GM21737 (cell line): ENCODE results near the gene ELAVL3.
"Not testable (repeated sequence)": the region's sequence is repeated elsewhere in the genome, so short reads cannot be mapped to it uniquely, and the experiment has no call there.

Source experiments
- ATAC-seq: cut with Tn5 transposase; IDR thresholded peaks from one replicate; pipeline ENCODE4 v1.9.1; 2021; ENCODE audit warnings: mild to moderate bottlenecking, moderate library complexity; ENCODE audit not compliant: unreplicated experiment

Gene ELAVL3

DNA sequence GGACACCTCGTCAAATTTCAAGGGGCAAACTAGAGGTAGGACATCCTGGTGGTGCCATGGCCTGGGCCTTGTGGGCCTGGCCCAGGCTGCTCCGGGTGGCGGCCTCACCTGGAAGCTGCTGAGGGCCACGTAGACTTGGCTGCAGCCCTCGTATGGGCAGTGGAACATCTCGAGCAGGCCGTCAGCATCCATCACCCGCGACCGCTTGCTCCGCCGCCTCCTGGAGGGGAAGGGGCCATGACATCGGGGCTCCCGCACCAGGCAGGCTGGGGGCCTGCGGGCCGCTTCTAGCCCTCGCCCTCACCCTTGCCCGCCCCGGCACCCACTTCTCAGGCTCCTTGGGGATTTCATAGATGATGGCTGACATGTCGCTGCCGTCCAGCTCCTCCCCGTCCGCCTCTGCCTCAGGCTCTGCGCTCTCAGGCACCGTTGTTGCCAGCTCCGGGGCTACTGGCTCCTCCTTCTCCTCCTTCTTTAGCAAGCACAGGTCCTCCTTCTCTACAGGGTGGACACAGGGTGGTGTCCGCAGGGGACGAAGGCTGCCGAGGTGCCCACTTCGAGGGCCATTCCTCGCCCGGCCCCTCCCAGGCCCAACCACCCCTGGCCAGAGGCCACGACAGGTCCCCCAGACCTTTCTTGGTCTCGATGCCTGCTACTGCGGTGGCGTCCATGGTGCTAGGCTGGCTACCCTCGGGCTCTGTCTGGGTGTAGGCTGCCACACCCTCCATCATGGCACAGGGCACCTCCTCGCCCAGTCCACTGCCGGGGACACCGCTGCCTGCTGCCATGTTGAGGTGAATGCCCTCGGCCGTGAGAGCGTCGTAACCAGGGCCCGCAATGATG lies 6.0 kb upstream of the ELAVL3 start:
- no peak for ATAC-seq

DNA sequence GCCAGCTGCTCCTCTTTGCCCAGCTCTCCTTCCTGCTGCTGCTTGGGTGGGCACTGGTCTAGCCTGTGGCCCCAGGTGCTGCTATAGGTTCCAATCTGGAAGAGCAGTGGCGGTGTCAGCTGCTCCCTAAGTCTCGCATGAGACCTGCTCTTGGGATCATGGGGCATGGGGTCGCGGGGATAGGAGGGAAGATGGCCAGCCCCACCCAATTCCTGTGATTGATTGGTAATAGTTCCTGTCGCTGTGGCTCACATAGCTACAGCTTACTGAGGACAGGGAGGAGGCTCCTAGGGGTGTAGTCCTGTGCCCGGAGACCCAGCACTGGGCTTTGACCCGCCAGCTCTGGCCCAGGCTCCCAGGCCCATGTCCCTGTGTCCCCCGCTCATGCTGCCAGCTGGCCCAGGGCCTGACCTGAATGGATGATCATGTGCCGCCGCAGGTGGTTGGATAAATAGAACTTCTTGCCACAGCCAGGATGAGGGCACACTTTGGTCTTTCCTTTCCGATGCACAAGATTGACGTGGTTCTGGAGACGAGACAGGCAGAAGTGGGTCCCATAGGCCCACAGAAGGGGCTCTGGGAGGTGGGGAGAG lies 4.5 kb upstream of the ELAVL3 start:
- ATAC-seq, result no peak

DNA sequence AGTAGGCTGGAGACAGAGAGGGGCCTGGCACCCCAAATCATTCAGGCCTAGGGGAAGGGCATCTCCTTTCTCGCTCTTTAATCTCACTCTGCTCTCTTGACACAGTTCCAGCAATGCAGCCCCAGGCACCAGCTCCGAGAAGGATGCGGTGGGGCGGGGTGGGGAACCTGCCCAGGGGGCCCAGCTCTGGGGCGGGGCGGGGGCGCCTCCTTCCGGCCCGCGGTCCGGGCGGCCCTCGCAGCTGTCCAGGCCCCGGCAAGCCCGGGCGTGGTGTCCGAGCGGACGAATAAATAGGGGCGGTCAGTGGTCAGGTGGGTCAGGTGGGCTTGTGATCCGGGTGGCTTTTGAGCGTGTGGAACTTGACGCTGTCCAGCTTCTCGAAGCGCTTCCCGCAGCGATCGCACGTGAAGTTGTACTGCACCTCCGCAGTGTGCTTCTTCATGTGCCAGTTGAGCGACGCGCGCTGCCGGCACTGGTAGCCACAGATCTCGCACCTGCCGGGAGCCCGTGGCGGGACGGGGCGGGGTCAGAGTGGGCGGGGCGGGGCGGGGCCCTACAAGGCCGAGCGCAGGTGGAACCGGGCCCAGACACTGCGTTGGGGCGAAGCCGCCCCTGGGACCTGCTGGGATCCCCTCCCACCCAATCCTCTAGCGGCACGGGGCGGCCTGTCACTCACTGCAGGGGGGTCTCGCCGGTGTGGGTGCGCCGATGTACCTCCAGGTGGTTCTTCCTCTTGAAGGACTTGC lies 2.7 kb upstream of the ELAVL3 start:
- no peak for ATAC-seq

DNA sequence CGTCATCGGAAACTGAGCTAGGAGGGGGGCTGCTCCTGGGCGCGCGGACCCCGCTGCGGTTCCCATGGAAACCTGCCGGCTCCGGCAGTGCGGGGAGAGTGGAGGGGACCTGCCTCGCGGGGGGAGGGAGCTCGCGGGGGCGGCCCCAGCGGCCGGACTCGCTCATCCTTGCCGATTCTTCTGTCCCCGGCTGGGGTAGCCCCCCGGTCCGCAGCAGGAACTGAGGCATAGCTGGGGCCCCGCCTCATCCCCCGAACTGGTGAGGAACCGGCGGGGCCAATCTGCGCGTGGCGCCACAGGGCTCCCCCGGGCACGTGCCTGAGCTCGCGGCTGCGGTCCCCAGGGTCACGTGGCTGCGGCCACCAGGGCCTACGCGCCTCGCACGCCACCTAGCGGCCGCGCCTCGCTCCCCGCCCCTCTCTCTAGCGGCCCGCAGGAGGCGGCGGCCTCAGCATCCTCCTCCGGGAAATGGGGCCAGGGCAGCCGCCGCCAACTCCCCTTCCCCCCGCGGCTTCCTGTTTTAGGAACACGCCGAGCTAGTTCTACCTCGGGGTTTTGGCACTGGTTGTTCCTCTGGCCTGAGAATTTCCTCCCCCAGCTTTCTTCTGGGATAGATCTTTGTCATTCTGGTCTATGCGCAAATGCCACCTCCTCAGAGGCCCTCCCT lies 1.7 kb upstream of the ELAVL3 start:
- ATAC-seq, result peak; percentile 57

DNA sequence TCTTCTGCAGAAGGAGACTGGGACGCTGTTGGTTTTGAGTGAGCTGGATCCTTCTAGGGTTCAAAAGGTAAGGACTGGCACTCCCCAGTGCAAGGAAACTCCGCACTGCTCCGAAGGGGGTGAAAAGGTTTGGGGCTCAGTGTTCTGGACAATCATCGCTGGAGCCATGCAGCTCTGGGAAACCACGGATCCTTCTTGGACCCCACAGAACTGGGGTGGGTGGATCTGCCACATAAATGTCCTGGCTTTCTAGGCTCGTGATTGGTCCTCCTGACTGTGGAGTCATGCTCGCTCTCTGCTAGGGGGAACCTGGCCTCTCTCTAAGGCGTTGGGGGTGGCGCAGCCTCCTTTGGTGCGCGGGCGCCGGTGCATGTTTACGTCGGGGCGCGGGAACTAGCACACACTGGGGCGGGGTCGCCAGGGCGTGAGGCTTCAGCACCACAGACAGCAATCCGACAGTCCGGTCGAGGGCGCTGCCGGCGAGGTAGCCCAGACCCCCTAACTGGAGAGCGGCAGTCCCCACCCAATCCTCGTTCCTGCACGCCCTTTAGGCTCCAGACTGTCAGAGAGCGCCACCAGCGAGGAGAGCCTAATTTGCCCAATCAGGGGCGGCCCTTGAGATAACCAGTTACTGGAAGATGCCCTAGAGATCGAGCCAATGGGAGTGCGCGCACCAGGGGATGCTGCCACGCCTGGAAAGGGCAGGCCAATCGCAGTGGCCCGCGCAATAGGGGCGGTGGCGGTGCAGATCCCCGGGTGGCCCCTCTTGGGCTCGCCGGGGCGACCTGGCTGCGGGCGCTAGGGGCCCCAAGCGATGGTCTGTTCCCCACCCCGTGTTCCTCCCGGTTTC lies 913 bp upstream of the ELAVL3 start:
- peak; percentile 52 for ATAC-seq

DNA sequence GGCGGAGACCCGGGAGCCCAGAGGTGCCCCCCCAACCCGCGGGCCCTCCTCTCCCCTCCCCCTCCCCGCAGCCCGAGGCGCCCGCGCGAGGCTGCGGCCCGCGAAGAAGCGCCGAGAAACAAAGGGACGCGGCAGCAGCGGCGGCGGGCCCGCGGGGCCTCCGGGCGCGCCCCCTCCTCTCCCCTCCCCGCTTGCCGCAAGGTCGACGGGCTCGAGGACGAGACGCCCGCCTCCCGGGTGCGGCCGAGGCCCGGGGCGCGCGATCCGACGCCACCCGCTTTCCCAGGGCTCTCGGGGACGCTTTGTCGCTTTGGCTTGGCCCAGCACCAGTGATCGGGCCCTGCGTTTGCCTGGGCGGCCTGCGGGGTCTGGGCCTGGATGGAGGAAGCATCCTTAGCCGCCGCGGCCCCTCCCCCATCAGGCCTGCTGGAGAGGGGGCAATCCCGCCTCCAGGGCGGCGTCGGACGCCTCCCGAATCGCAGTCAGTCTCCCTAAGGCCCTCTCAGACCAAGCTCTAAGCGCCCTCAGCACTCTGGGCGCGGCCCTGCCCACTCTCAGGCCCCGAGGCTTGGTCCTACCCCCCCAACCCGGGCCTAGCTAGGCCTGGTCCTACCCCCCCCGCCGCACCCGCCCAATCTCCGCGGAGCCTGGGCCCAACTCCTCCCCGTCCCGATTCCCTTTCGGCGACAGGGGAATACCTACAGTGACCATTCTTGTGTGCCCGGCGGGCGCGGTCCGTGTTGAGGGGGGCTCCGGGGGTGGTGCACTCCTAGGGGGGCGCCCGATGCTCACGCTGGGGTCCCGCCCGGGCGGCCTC lies 740 bp downstream of the ELAVL3 start:
- ATAC-seq, result no peak

DNA sequence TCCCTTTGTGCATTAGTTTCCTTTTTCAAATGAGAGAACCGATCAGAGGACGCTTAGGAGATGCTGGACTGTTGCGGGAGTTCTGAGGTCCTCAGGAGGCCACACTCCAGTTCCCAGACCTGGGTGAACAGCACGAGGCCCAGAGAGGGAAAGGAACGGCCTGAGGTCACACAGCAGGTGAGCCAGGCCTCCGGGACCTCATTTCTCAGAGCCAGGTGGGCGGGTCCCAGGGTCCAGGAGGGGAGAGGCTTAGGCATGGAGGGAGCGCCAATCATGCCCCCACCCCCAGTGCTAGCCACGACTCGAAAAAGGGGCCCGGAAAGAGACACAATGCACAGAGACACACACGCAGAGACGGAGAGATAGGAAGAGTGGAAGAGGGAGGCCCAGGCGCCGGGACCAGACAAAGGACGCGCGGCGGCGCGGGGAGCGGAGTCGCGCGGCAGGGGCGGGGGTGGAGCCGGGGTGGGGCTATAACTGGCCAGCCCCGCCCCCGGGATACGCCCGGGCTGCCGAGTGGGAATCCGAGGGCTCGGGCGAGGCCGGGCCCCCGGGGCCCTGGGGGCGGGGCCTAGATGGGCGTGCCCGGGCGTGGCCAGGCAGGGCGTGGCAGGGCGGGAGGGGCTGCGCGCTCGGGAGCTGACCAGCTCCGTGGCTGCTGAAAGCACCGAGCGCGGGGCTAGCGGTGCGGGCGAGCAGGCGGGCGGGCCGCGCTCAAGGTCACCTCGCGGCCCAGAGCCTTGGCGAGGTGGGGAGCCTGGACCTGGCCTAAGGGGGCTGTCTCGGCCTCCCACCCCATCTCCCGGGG lies 1.6 kb downstream of the ELAVL3 start:
- ATAC-seq, result no peak

DNA sequence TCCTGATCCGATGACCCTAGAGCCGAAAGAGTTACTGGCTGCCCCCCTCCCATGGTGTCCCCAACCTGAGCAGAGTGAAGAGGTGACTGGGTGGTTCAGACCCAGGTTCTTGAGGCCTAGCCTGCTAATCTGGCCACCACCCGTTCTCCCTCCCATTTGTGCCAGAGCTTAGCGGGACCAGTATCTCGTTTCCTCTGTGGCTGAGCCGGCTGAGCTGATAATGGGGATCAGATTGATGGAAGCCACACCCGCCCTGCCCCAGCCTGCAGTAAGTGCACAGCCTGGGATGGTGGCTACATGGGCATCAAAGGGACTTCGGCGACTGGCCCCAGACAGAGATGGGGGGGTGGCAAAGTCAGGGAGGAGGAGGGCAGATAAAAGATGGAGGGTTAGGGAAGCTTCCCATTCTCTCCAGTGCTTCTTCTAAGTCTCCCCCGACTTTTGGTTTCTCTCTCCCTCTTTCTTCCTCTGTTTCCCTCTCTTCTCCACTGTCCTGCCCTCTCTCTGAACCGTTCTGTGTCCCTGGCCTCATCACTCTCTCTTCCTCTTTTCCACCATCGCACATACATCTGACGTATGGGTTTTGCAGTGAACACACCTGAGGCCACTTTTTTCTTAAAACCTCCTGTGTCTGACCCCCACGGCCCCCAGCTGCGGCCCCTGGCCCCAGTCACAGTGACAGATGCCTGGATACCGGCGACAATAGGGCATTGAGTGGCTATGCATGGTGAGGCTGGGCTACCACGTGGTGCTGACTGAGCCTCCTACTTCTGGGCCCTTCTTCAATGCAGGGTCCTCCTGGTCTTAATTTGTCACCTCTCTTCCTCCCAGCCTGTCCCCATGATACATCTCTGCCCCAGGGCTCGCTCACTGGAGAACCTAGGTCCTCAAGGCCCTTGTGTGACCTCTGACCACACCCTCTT lies 2.4 kb downstream of the ELAVL3 start:
- no peak for ATAC-seq

DNA sequence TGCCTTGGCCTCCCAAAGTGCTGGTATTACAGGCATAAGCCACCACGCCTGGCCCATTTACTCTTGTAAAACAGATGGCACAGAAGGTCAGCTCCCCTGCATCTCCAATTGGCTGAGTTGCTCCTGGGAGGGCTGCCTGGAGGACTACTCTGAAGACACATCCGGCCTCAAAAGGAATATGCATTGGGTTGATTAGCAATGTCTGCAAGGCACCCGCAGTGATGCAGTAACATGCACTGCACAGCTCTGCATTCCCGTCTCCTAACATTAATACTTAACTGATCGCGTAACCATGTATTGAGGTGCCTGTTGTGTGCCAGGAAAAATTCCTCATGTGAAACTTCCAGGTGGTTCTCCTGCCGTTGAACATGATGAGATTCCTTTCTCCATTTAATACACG lies 5.0 kb downstream of the ELAVL3 start:
- no peak for ATAC-seq

DNA sequence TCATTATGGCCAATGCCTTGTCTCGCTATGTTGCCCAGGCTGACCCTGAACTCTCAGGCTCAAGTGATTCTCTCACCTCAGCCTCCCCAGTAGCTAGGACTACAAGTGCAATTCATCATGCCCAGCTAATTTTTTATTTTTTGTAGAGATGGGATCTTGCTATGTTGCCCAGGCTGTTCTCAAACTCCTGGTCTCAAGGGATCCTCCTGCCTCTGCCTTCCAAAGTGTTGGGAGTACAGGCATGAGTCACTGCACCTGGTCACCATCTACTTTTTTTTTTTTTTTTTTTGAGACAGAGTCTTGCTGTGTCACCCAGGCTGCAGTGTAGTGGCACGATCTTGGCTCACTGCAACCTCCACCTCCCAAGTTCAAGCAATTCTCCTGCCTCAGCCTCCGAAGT lies 5.5 kb downstream of the ELAVL3 start:
- ATAC-seq, result not testable (repeated sequence)

DNA sequence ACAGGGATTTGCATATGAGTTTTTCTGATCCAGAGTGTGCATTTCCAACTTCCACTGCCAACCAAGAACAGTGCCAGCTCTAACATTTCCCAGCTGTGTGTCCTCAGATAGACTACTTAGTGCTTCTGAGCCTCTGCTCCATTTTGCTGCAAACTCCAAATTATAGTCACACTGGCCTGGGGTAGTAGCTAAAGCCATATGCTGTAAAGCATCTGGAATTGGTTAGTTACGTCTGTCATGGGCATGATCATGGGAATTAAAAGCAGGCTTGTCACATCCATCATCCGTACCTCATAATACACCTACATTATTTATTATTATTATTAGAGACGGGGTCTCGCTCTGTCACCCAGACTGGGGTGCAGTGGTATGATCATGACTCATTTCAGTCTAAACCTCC lies 7.1 kb downstream of the ELAVL3 start:
- no peak for ATAC-seq

DNA sequence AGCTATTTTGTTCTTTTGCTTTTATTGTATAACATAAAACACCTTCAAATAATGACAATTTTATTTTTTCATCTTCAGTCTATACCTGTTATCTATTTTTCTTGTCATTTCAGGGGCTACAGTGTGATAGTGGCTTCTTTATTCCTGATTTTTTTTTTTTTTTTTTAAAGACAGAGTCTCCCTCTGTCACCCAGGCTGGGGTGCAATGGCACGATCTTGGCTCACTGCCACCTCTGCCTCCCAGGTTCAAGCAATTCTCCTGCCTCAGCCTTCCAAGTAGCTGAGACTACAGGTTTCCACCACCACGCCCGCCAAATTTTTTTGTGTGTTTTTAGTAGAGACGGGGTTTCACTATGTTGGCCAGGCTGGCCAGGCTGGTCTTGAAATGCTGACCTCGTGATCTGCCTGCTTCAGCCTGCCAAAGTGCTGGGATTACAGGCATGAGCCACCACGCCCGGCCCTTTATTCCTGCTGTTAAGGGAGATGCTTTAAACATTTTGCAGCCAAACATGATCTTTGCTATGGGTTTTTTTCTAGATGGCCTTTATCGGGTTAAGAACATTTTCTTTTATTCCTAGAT lies 12.5 kb downstream of the ELAVL3 start:
- ATAC-seq, result not testable (repeated sequence)

DNA sequence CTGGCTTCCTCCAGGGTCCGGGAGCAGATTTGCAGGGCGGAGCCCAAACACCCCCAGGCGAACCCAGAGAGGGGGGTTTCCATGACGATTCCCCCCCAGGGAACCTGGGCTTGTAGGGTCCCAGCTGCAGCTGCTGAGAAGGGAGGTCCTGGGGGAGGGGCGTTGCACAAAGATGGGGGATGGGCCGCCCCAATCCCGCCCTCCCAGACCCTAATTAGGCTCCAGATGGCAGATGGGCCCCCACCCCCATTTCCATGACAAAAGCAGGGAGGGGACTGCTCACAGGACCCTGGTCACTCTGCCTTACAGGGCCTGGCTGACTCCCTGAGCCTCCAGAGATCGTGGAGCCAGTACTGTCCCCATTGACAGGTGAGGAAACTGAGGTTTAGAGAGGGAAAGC lies 15.2 kb downstream of the ELAVL3 start:
- no peak for ATAC-seq

DNA sequence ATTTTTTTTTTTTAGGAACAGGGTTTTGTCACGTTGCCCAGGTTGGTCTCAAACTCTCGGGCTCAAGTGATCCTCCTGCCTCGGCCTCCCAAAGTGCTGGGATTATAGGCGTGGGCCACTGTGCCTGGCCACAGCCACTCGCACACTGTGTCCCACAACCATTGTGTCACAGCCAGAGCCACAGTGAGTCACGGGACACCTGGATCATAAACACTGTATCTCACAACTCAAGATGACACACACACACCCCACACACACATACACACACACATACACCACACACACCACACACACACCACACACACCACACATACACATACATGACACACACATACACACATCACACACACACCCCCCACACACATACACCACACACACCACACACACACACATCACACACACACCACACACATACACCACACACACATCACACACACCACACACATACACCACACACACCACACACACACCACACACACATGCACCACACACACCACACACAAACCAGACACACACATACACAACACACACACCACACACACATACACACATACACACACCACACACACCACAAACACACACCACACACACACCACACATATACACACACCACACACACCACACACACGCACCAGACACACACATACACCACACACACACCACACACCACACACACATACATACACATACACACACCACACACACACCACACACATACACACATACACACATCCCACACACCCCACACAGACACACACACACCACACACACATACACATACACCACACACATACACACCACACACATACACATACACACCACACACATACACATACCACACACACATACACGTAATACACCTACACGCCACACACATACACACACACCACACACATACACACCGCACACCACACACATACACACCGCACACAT lies 16.2 kb downstream of the ELAVL3 start:
- no peak for ATAC-seq

DNA sequence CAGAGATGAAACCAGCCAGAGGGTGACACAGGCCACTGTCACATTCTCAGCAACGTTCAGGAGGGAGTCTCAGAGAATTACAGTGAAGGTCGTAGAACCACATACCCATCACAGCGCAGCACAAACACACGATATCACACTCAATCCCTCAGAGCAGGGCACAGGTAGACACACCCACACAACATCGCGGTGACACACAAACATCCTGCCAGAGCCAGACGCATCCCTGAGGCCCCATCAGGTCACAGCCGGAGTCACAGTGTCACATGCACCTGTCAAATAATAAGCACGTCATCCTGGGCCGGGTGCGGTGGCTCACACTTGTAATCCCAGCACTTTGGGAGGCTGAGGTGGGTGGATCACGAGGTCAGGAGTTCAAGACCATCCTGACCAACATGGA lies 17.5 kb downstream of the ELAVL3 start:
- no peak for ATAC-seq

DNA sequence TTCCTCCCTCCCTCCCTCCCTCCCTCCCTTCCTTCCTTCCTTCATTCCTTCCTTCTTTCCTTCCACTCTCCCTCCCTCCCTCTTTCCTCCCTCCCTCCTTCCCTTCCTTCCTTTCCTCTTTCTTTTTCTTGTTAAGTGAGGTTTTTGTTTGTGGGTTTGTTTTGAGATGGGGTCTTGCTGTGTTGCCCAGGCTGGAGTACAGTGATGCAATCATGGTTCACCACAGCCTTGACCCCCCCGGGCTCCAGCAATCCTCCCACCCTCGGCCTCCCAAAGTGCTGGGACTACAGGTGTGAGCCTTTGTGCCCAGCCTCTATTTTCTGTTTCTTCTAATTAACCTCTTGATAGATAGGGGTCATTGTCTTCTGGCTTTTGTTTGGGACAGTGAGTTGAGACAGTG lies 19.4 kb downstream of the ELAVL3 start:
- ATAC-seq, result no peak
